ENCODE measurements around the gene PRKAG2.
"Not testable (repeated sequence)": the region's sequence is repeated elsewhere in the genome, so short reads cannot be mapped to it uniquely, and the experiment has no call there.

The PRKAG2 gene

DNA sequence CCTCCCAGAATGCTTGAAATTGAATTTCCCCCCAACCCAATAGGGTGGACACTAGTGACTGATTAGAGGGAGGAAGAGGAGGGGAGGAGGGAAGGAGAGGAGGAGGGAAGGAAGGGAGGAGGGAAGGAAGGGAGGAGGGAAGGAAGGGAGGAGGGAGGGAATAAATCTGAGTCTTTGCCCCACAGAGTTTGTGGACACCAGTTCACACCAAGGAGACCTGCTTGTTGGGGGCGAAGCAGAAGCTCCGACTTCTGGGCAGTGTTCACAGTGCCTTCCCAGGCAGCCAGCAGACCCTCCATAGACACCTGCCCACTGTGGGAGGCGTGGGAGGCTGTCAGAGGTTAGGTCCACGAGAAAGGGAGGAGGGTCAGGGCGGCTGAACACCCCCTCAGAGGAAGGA is 44.8 kb downstream of the PRKAG2 start:
- TF ChIP-seq ZFX (IDR thresholded peaks at IDR 0.05; ENCODE audit: borderline replicate concordance) (no peak), CTCF (IDR thresholded peaks at IDR 0.05) (no peak)
- no peak overlapping the region for H3K27ac ChIP-seq

DNA sequence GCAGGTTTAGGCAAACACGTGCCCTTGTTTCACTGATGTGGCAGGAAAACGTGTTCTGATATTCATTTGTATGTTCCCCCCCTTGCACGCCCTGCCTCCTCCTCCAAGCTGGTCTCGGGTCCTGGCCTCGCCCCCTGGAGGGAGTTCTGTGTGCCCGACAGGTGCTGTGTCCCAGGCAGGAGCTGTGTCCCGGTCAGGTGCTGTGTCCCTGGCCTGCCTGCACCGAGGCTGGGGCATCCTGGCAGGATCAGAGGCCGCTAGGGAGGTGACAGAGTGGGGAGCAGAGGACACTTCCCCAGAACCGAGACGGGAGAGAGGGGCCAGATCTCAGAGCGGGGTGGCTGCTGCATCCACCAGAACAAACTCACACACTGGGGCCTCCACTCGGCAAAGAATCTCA is 45.3 kb downstream of the PRKAG2 start:
- TF ChIP-seq CTCF (IDR thresholded peaks at IDR 0.05) (no peak), ZFX (IDR thresholded peaks at IDR 0.05; ENCODE audit: borderline replicate concordance) (no peak)
- no peak overlapping the region for H3K27ac ChIP-seq

- no peak for TF ChIP-seq ZFX (IDR thresholded peaks at IDR 0.05; ENCODE audit: borderline replicate concordance)
- no peak overlapping the region for H3K27ac ChIP-seq
Observed at GRCh38 chr7:151830121-151830830, 46.6 kb downstream of the PRKAG2 start.

GRCh38 chr7:151829707-151830106 is 47.2 kb downstream of the PRKAG2 start:
- TF ChIP-seq ZFX (IDR thresholded peaks at IDR 0.05; ENCODE audit: borderline replicate concordance) (no peak), CTCF (IDR thresholded peaks at IDR 0.05) (no peak)
- H3K27ac ChIP-seq = no peak overlapping the region

GRCh38 chr7:151827620-151828019 is 49.3 kb downstream of the PRKAG2 start:
- H3K27ac ChIP-seq = no peak overlapping the region
- TF ChIP-seq CTCF (IDR thresholded peaks at IDR 0.05) = no peak
- no peak for TF ChIP-seq ZFX (IDR thresholded peaks at IDR 0.05; ENCODE audit: borderline replicate concordance)

GRCh38 chr7:151826316-151826715 is 50.6 kb downstream of the PRKAG2 start:
- not testable (repeated sequence) for H3K27ac ChIP-seq

GRCh38 chr7:151825721-151826120 is 51.2 kb downstream of the PRKAG2 start:
- TF ChIP-seq ZFX (IDR thresholded peaks at IDR 0.05; ENCODE audit: borderline replicate concordance) = no peak
- no peak for TF ChIP-seq CTCF (IDR thresholded peaks at IDR 0.05)
- H3K27ac ChIP-seq = no peak overlapping the region

DNA sequence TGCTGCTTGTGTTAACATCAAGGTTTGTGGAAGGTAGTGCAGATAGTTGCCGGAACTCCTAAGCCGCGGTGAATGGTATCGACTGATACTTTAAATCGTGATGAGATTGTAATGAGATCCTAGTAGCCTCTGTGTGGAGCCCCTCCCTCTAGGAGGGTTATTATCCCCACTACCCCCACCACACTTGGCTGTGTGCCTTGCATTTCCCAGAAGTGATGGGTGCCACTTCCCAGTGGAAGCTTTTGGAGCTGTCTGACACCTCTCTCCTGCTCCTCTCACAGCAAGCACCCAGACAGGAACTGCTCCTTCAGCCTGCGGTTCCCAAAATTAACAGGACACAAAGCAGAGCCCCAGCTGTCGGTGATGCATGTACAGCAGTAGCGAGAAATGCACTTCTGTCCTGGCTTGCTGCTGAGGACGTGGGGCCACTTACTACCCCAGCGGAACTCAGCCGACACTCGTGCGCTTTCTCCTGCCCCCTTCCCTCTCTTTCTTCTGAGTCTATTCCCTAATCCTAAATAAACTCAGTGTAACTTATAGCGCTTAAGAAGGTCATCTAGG is 52.5 kb downstream of the PRKAG2 start:
- no peak for TF ChIP-seq ZFX (IDR thresholded peaks at IDR 0.05; ENCODE audit: borderline replicate concordance)
- TF ChIP-seq CTCF (IDR thresholded peaks at IDR 0.05) = no peak
- H3K27ac ChIP-seq = no peak overlapping the region
